Activated T-helper 1 cell treated with anti-CD3 and anti-CD28 coated beads, Interleukin-2, amount 50 U/mL, for 16 hours (primary cell): ENCODE data around the gene ENO4.

Experiments
- DNase-seq, 2 donors: peaks; one replicate each; pipeline ENCODE4 v3.0.0-alpha.2; 2020; ENCODE audit warnings: low read depth in 1 of 2, low spot score in 1 of 2

ENO4 gene

DNA sequence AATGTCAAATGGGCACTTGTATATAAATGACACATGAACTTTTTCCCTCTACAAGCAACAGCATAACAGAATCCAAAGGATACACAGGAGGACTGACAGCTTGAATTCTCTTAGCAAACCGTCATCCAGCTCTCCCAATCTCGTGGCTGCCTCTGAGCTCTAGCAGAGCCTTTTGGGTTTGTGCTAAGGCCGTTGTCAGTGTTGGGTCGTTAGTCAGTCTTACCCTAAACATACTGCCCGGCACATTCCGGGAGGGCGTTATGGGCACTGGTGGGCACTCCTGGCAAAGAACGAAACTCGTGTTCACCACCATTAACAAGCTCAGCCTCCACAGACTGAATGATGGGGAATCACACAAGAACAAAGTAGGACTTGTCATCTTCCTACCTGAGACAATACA, 19.6 kb upstream of the ENO4 start:
- no peak for DNase-seq

DNA sequence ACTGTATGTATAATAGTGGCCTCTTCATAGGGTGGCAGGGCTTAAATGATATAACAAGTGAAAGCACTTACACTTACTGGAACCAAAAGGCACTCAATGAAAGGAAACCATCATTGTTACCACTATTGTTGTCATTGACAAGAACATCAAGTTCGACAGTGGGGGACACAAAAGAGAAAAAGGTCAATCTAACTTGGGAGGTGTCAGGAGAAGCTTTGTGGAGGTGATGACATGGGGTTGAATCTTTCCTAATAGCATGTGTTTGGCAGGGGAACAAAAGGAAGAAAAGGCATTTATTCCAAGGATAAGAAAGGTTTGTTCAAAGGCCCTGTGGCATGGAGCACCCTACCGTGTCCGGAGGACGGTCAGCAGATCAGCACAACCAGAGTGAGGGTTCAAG, 18.2 kb upstream of the ENO4 start:
- no peak for DNase-seq

DNA sequence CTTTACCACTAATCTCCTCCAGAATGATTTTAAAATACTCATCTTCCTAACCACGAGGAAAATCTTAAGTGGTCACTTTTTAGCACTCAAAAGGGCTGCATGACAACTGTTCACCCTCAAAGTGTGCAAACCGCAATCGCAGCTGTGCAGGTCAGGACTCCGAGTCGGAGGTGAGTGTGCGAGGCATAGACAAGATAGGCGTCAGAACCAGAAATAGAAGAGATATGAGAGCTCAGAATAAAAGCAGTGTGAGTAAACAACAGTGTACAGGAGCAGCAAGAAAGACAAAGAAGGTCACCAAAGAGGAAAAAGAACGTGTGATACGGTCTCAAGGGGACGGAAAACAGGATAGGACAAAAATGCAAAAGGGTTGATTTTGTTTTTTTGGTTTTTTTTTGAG, 17.5 kb upstream of the ENO4 start:
- DNase-seq: no peak

DNA sequence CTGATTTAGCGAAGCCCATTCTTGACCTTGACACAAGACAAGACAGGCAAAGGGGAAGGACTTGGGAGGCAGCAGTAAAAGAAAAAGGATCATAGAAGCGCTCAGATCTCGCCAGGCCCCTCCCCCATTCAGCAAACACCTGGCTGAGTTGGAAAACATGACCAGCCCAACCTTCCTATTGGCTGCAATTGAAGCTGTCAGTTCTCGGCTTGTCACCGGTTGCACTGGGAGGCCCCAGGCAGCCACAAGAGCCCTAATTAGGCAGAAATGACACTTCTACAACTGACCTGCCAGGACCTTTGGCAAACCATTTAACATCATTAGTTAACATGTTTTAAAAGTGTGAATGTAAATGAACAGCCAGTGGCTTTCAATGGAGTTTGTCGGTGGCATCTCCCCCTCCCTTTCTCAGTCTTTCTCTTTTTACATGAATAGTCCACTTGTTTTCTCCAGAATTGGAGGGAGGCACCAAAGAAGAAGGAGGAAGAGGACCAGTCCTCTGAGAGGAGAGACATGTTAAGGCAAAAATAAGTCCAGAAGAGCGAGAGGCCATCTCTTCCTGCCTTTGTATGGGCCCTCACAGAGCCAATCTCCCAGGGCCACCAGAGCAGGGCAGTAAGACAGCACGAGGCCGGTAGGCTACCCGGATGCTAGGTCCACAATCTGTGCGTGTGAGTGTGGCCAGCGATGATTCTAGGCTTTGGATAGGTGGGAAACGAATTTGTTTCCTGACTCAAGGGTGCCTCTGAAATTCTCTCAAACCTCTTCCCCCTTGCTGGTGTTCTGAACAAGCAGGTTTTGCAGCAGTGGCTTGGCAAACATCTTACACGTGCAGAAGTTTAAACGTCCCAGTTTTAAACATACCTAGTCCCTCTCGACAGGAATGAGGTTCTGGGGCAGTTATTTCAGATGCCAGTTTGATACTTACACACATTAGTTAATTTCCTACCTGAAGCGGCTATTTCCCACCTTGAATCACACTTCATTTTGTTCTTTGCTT, 15.0 kb upstream of the ENO4 start:
- no peak for DNase-seq

DNA sequence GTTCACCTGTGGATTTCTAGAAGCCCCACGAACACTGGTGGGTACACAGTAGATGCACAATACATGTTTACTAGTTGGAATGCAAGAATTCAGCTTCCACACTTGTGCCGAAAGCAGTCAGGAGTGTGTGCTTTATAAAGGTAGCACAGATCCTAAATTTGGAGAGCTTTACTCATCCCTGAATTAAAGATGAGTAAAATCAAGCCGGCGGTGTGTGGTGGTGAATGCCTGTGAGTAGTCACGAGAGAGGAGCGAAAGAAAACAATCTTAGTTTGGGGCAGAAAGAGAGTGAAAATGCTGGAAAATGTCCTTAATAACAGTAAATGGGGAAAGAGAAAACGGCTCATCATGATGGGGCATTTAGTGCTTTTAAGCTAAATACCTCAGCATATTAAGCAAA, 13.6 kb upstream of the ENO4 start:
- DNase-seq: no peak

DNA sequence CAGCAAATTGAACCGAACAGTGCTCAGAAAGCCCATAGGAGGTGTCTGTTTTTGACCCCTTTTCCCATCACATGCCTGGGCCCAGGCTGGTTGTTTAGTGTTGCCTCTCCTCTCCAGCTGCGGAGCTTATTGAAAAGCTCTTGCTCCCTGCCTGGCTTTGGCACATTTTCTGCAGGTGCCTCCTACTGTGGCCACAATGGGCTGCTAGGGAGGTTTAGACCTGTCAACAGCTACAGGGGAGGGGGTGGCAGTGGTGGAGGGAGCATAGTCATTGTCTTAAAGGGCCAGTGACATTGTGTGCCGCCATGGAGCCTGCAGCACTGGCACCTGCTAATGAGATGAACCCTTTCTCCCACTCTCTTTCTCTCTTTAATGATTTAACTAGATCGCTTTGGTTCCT, 13.2 kb upstream of the ENO4 start:
- no peak for DNase-seq

DNA sequence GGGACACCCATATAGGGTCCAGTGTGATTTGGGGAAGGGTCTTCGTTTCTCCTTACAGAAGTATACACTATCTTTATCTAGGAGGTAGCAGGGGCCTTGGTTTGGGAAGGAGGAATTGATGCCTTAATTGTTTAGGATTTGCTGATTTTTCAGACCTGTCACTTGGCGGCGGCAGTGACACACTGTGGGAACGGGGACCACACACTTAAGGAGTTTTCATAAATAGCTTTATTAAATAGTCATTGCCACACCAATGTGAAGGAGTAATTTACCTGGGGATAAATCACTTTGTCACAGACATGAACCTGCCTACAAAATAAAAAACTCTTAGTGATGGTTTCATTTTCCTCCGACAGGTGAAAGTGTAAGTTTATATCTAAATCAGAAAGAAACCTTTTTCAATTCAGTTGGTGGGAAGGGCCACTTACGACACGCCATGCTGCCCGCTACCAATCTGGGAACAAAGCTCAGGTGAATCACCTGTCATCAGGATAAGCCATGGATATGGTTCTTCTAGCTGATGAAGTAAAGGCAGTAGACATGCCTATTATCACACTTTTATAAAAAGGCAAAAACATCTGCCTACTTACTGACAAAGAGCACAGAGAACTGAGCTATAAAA, 12.3 kb upstream of the ENO4 start:
- DNase-seq: no peak

DNA sequence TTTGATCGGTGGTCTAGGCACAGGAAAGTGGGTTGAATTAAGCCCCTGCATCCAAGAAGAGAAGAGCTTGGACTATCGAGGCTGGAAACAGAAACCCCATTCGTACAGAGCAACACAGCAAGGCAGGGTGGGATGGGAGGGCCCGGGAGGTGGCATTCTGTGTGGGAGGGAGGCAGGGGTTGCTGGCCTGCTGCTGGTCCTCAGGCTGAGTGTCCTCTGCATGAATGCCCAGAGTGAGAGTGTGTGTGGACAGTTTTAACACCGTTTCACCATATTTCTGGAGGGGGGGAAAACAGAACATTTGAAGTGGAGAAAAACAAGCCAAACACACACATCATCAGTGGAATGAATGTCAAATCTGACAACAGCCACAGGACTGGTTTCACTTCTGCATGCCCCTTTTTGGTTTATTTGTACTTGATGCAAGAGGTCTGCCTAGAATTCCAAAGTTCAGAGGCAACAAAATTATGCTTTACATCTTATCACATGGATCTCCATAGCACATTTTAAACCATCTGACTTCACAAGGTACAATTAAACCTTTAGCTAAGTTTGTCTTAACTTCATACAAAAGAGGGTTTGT, 11.1 kb upstream of the ENO4 start:
- no peak for DNase-seq

DNA sequence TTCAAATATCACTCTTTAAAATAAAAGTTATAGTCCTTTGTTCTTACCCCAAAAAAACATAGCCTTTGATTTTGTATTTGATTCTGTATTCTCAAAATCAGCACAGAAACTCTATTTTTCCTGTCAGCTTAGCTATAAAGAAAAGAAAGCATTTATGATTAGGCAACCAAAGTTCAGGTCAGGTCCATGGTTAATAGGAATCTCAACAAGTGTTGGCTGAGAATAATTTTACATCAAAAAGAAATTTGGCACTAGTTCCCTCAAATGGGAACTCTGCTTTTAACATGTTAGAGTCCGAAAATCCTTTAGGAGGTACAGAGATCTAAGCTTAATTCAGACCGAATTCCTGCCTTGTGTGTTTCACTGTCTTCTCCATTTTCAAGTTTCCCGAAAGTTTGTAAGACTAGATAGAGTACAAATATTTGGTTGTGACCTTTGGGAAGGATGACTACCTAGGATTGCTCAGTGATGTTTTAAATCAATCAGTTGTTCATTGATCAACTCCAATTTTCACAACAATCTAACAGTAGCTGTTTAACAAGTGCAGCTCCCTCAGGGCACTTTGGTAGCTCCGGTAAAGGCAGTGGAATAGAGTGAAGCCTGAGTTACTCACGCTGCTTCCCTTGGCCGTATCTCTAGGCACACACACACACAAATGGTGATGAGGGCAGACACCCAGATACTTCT, 8.8 kb upstream of the ENO4 start:
- DNase-seq: no peak

DNA sequence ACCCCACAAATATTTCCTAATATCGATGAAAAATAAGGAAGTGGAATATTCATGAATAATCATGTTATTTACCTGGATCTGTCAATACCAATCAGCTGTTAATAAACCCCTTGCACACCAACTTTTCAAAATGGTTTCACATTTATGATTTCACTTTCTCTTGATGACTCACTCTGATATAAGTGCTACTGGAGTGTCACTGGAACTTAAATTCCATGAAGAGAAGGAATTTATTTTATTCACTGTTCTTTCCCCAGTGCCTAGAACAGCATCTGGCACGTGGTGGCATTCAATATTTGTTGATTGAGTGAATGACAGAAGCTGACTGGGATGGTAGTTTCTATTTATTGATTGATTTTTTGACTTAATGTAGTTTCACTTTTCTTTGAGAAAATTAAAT, 3.5 kb upstream of the ENO4 start:
- DNase-seq: no peak

DNA sequence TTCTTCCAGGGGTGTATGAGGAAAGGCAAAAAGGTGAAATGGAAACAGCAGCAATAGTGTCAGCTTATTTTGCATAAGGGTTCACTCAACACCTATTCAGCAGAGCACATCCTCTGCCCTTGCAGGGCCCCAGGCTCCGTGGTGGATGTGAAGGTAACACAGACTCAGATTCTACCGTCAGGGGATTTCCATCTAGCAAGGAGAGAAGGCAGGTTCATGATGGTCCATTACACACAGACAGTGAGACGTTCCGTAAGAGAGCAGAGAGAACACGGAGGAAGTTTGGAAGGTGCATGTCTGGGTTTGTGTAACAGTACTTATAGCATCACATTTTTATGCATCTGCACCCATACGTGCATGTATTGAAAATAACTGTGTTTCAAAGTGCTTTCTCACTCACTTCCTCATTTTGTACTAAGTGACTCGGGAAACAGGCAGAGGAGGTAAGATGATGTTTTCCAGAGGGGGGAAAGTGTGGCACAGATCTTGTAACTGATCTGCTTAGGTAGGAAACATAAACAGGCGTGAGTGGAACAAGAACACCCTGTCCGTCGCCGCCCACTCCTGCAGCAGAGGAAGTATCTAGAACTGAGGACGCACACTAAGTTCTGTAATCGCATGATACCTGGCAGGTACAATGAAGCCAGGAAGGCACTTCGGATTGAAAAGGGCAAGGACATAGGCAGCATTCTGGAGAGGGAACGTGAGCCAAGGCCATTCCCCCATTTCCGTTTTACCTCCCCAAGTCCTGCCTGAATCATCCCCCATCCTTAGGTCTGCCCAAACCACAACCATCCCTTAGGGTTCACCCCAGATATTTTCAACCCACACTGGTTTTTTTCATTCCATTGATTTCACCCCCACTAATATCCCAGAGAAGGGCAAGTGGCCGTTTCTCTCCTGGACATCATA, 1.0 kb upstream of the ENO4 start:
- DNase-seq: no peak

DNA sequence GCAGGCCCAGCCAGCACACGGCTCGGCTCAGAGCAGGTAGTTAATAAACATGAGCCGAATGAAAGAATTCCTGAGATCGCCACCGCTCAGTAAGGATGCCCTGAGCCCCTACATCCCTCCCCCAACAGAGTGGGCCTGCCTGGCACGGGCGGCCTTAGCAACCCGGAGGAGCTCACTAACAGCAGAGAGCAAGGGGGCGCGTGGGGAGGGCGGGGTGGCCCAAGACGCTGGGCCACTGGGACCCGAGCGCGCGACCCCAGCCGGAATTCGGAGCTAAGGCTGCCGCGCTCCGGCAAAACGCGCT, 403 bp upstream of the ENO4 start:
- no peak for DNase-seq

DNA sequence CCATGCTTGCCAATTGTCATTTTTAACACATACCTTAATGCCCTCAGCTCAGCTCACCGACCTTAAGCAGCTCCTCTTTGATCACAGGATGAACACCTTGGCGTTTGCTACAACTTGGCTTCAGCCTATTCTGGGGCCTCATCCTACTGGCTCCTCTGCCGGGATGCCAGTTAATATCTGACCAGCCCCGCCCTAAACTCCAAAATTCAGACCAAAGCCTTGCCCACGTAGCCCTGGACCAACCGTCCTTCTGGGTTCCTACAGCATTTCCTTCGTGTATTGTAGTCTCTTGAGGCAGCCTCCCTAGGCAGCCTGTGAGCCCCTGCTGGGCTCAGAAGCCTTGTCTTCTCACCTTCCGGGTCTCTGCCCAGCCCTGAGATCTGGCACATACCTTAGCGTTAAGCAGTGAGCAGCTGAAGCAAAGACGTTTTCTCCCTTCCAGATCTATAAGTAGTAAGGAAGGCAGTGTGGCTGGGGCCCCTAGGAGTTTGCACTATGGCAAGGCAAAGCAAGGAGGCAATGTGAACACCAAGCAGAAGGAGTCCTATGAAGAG, 836 bp downstream of the ENO4 start:
- no peak for DNase-seq

DNA sequence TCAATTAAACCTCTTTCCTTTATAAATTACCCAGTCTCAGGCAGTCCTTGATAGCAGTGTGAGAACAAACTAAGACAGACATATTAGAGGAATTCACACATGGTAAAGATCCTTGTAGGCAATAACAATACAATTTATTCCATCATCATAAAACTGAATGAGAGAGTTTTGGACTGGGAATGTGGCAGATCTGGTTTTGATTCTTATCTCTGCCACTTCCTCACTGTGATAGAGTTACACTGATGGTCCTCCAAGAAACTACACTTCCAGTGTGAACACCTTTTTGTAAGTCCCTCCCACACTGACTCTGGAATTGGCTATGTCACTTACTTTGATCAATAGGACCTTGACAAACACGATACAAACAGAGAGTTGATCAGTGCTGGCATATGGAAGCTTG, 2.9 kb downstream of the ENO4 start:
- no peak for DNase-seq

DNA sequence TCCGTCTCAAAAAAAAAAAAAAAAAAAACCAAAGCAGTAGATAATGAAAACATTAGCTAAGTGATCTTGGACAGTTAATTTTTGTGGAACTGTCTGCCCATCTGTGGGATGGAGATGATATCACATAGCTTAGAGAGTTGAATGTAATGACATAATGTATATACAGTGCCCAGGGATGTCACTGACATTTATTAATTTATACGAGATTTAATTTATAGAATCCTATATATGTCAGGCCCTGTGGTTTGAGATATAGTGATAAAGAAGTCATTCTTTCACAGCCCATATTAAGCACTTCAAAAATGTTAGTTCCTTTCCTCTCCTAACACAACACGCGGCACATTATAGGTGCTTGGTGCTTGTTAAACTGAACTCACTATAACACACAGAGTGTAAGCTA, 4.0 kb downstream of the ENO4 start:
- no peak for DNase-seq

DNA sequence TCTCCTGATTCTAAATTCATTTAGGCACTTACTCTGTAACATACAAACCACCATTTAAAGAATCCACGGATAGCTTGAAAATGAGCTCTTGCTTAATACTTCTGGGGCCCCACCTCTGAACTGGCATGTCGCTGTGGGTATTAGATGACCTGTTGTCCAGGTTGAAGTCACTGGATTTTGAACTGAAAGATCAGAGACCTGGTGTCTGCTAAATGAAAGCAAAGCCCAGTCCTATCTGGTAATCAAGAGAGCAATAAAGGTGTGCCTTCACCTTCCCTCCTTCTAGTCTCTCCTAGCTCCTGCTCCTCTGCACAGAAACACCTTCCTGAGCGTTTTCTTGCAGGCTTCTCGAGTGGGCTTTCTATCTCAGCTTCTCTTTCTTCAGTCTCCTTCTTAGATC, 4.4 kb downstream of the ENO4 start:
- DNase-seq: no peak

DNA sequence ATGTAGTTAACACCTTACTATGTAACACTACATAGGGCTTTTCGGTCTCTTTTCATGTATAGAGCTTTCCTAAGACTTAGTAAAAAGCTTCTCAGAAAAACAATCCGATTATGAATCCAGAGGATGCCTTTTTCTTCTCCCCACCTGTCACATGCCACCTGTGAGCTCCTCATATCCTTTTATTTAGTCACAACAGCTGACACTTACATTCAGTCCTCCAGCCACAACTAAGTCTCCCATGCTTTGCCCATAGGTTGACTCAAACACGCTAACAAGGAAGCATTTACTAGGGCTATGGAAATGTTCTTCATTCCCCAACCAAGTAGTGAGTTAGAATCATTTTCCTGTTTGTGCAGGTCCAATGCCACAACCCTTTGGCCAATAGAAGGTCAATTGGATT, 7.9 kb downstream of the ENO4 start:
- no peak for DNase-seq

DNA sequence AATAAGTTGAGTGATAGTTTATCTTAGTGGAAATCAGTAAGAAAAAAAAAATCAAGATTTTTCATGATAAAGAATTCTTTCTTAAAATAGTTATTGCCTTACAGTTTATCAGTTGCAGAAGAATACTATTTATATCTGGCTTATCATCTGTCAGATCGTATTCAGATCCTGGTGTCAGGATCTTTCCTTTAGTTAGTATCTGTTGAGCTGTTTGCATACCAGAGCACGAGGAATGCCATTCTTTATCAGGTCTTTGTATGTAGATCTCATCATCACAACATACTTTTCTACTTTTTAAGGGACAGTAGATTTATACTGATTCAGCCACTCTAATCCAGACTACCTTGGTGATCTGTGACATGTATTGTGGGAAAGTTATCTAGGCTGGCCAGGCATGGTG, 12.5 kb downstream of the ENO4 start:
- DNase-seq: no peak

DNA sequence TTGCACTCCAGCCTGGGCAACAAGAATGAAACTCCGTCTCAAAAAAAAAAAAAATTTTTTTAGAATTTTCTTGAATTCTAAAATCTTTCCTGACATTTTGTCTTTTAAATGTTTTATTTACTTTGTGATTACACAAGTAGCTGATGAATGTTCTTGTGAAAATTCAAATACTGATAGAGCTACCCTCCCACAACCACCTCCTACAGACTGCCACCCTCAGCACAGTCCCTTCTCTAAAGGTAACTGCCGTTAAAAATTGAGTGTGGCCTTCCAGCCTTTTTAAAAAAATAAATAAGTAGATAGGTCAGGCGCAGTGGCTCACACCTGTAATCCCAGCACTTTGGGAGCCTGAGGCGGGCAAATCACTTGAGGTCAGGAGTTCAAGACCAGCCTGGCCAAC, 15.1 kb downstream of the ENO4 start:
- no peak for DNase-seq

DNA sequence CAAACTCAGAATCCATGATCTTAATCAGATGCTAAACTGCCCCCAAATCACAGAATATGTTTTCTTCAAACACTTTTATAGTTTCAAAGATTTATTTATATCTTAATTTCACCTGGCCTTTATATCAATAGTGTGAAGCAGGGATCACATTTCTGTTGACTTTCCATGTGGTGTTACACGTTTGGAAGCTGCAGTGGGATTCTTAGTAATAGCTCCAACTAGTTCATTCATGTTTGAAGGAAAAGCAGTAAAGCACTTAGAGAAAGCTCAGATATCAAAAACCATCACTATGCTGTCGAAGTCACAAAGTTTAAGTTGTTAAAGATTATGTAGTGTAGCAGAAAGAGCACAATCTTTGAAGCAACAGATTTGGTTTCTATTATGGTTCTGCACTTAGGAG, 16.8 kb downstream of the ENO4 start:
- DNase-seq: no peak
